Activated effector memory CD4-positive, alpha-beta T cell treated with anti-CD3 and anti-CD28 coated beads, Interleukin-2, amount 50 U/mL, for 16 hours (primary cell): ENCODE data around the gene COL4A2.

ENCODE experiments used
- DNase-seq: peaks from one replicate; pipeline ENCODE4 v3.0.0-alpha.2; 2020

The COL4A2 gene

GRCh38 chr13:110423689-110424302, 116.7 kb downstream of the COL4A2 start:
- DNase-seq, result no peak

DNA sequence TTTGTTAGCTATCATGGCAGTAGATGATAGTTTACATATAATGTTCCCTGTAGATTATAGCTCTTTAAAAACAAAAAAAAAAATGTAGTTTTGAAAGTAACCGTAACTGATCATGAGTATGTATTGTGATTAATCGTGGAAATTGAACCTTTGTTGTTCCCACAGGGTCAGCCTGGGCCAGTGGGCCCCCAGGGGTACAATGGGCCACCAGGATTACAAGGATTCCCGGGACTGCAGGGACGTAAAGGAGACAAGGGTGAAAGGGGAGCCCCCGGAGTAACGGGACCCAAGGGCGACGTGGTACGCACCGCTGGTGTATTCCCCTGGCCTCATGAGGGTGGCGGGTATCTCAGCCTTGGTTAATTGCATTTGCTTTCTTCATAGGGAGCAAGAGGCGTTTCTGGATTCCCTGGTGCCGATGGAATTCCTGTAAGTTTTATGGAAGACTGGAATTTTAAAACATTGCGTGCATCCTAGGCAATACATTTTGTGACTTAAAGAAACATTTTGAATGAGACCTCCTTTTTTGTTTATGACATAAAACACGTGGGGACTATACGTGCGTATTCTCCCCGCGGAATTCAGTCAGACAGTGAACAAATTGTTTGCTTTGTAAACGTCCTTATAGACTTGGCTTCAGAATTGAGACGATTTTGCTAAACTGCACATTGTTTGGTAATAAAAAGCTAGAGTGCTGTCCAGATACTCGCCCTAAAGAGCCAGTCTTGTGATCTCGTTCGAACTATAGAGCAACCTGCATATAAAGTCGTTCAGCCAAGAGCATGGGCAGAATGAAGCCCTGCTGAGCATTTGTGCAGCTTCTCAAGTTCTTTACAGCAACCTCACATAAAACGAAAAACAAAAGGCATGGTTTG, 117.7 kb downstream of the COL4A2 start:
- no peak for DNase-seq

- DNase-seq, result no peak
Observed at GRCh38 chr13:110425444-110425780, 118.3 kb downstream of the COL4A2 start.

- no peak for DNase-seq
Observed at GRCh38 chr13:110426735-110427134, 119.7 kb downstream of the COL4A2 start.

GRCh38 chr13:110428313-110428712, 121.2 kb downstream of the COL4A2 start:
- no peak for DNase-seq

DNA sequence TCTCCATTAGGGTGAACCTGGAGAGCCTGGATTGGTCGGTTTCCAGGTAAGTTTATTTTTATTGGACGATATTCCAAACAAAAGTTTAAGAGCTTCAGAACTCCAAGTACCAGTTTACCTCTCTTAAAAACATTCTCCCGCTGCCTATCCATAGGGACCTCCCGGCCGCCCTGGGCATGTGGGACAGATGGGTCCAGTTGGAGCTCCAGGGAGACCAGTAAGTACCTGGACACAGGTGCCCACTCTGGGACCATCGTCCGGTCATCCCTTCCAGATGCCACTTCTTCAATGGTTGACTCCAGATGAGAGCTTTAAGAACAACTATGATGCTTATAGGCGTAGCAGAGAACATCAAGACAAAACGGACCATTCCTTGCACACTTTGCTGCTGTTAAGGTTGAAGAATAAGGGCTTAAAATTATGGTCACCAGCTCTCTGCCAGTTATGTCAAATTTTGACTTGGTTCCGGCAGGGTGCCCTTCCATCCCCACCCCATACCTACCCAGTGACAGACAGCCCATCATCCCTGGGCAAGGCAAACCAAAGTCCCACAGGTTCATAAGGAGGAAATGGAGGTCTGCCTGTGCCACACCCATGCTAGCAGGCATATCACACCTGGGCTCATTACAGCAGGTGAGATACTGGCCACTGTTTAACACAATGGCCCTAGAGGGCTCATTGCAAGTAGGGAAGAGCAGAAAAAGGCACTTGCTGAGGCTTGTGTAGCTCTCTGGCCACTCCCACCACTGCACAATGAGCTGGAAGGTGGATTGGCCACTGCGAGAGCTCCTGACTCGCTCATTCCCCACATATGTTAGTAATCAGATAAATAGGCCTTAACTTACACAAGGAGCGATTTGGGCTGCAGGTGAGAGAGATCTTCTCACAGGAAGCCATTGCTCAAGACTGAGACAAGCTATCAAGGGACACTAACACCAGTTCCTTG, 123.6 kb downstream of the COL4A2 start:
- no peak for DNase-seq

GRCh38 chr13:110431425-110432294, 124.6 kb downstream of the COL4A2 start:
- DNase-seq, result no peak

DNA sequence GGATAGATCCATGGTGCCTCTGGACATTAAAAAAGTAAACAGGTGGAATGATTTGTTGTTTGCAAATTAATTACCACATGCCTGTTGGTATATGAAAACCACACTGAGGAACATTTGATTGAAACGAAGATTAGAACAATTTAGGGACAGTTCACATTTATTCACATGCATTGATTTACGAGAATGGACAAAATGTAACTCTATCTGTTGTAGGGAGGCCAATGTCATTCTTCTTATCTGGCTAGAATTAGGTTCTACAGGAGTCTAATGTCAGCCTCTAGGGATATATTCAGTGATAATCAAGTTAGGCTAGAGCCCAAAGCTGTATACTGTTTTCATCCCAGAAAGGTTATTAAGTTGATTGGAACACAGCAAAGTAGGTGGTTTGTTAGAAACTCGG, 125.4 kb downstream of the COL4A2 start:
- DNase-seq, result no peak

GRCh38 chr13:110433014-110433413, 125.9 kb downstream of the COL4A2 start:
- no peak for DNase-seq

DNA sequence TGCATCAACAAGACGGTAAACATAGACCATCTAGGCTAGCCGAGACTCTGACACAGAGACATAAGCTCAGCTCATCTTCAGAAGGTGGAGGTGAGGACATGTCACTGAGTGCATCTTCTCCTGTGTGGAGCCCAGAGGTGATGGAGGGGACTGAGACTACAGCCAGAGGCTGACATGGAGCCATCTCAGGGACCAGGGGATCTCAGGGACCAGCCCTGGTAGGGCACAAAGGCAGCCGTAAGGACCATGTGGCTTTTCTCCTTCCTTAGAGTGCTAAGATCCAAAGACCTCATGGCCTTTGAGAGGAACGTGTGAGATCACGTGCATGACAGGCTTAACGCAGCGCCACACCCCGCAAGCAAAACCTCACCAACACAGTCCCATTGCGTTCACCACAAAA, 127.5 kb downstream of the COL4A2 start:
- DNase-seq, result no peak

DNA sequence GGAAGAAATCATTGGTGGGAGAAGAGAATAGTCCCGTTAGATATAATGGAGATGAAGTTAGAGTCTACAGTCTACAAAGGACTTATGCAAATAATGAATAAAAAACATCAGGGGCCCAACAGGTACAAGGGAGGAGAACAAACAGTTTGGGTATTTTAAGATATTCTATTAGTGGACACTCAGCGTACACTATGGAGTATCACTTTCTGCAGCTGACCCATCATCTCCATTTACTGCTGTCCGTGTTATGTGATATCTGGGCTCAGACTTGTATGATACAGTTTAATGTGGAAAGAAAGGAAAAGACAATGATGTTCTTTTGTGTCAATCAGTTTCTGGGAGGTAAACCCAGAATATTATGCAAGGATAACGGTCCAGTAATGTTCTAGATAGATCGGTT, 128.2 kb downstream of the COL4A2 start:
- no peak for DNase-seq

DNA sequence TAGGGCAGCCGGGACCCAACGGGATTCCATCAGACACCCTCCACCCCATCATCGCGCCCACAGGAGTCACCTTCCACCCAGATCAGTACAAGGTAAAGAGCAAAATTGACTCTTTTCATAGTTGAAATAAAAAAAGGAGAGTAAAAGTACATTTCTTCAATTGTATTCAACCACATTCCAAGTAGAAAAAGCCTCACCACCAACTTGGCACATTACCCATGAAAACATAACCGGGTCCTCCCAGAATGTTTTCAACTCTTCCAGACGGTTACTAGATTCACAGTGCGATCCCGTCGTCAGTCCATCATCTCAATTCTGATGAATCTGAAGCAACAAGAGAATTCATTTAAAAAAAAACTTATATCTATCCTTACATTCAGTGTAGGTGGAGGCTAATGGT, 129.2 kb downstream of the COL4A2 start:
- no peak for DNase-seq

DNA sequence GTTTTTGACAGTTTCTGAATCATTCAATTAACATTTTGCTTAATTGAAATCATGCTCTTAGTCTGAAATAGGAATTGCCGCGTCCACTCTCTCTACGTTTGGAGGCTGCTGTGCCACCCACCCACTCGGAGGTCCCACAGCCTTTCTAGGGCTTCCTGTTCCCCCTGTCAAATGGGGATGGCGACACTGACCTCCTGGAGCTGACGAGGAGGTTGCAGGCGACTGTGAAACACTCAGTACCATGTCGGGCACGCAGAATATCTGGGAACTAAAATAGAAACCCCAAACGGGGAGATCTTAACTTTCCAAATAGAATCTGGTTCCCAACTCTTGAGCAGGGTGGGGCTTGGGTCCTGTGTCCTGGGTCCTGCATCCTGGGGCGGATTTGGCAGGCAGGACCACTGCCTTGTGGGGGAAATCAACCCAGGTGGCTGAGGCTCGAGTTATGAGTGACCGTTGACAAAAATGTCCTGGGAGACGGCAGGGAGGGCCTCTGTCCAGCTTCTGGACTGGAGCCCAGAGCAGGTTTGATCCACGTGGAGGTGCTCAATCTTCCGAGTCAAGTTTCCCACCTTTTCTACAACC, 129.8 kb downstream of the COL4A2 start:
- no peak for DNase-seq

DNA sequence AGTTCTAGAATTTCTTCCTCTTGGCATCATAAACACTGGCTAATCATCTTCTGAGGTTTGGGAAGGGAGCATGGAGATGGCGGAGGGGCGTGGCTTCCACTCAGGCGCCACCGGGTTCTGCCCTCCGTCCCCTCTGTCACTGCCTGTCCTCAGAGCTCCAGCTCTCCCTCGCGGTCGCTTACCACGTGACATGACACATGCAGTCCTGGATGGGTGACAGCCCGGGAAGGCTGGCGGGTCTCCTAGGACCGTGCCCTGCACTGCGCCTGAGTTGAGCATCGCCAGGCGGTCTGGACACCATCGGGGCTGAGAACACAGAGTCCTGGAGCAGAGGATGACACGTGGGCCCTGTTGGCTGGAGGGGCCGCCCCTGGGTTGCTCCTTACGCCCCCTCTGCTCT, 131.1 kb downstream of the COL4A2 start:
- DNase-seq, result no peak

GRCh38 chr13:110438776-110439175, 131.7 kb downstream of the COL4A2 start:
- no peak for DNase-seq

DNA sequence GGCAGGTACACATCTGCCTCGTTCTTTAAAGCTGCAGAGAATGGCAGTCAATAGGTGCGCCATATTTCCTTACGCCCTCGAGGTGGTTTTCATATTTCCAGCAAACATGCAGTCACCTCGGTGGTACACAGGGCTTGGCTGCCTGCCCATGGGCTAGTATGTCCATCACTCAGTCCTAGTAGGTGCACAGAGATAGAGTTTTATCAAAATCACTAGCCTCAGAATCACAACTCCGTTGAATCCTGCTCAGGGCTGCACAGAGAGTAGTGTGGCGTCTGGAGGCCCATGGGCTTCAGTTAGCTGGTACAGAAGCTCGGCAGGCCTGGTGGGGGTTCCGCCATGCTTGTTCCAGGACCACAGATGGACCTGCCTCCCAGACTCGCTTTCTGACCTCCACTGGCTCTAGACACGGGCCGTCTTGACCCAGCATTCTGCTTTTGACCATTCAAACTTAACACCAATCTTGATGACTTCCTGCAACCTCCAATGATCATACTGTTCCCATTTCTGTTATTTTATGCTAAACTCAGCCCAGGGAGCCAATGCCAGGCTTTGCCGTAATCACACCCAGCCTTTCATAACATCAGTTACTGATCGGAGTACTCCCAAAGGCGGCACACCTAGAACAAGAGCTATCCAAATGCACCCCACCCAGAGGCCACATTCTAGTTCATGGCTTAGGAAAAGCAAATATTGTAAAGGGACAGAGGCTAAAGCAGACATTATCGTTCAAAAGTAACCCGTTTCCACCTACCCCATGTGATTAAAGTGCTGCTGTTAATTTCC, 134.1 kb downstream of the COL4A2 start:
- no peak for DNase-seq

DNA sequence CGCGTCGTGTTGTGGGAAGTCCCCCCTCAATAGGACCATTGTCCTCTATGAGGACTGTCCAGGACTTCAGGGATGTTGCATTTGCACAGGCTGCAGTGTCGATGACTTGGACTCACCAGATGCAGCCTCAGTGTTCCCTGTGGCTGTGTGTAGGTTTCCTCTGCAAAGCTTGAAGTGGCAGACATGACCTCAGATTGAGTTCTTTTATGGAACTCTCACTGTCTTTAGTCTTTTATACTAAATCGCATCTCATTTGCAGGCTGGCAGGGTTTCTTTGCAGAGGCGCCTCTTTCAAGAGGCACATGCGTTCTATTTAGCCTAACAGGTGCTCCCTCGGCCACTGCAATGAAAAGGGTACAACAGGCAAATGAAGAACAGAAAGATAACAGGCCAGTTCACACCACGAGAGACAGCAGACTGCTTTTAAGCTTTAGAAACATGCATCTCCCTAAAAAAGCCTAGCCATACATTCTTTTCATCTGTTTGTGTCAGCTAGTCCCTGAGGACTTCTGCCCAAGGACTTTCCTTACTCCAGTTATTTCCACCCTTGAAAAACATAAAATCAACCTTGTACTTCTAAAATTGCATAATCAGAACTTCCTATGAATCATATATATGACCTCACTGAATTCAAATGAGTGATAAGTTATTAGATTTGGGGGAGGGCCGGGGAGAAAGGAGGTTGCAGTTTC, 136.0 kb downstream of the COL4A2 start:
- no peak for DNase-seq

DNA sequence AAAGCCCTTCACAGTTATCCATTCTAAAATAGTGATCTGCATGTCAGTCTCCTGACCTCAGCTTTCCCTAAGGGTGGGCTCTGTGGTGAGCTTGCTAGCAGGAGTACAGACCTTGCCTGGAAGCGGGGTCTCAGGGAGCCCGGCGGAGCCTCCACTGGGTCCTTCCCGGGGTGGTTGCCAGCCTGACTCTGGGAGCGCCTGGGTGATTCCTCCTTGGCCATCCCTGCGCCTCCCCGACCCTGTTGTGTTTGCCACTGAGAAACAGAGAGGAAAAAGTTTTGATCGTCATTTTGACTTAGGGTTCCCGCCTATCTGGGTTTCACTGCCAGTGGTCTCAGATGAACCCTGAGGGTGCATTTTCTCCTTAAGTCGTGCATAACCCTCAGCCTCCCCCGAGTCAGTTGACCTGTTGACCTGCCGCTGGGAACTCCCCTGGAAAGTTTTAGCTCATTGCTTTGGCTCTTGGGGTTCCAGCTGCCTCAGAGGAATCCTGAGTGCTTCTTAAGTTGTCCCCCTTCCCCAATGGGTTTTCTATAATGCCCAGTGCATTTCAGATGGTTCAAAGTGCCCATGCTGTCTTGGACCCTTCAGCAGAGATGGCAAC, 136.6 kb downstream of the COL4A2 start:
- no peak for DNase-seq

GRCh38 chr13:110444226-110444653, 137.2 kb downstream of the COL4A2 start:
- no peak for DNase-seq

- DNase-seq, result no peak
Observed at GRCh38 chr13:110445183-110445582, 138.1 kb downstream of the COL4A2 start.
